Adrenal gland (tissue), 12 donors: Measurements from ENCODE around the gene NR2F1-AS1. TPM values are rescaled to one million over a fixed set of nuclear protein-coding genes. Genes with fewer than 3 reads are reported as not detected.
"Not testable (repeated sequence)": the region's sequence is repeated elsewhere in the genome, so short reads cannot be mapped to it uniquely, and the experiment has no call there.

Experiments used
- DNase-seq, 7 donors: peaks; one replicate each; pipeline ENCODE4 v3.0.0-alpha.2; 2019 to 2020
- H3K27ac ChIP-seq, 5 donors: fragments of 200-600 bp; sonication (generic) in 4 of 5; 1 replicate in 3 of 5; 2 replicates in 2 of 5; pipeline versions ENCODE4 v1.5.1 to v1.8.0; 2016 to 2020; ENCODE audit warnings: mild to moderate bottlenecking in 1 of 5
- H3K27me3 ChIP-seq: fragments of 200-600 bp; 2 replicates; pipeline ENCODE4 v1.8.0; 2021
- H3K36me3 ChIP-seq, 2 donors: fragments of 200-600 bp; replicated peaks in 1 of 2; 1 replicate in 1 of 2; 2 replicates in 1 of 2; pipeline versions ENCODE4 v1.5.1 to v1.8.0; 2018 to 2022
- H3K4me1 ChIP-seq, 2 donors: fragments of 200-600 bp; replicated peaks in 1 of 2; 1 replicate in 1 of 2; 2 replicates in 1 of 2; pipeline versions ENCODE4 v1.5.1 to v1.8.0; 2018 to 2021
- H3K4me3 ChIP-seq, 4 donors: fragments of 200-600 bp; sonication (generic) in 3 of 4; one replicate each; pipeline ENCODE4 v1.5.1; 2016 to 2018
- H3K9me3 ChIP-seq, 3 donors: fragments of 200-600 bp; sonication (generic) in 1 of 3; replicated peaks in 1 of 3; 1 replicate in 2 of 3; 2 replicates in 1 of 3; pipeline versions ENCODE4 v1.5.1 to v1.8.0; 2016 to 2021
- POLR2A ChIP-seq, 2 donors: fragments of 450-650 bp; IDR thresholded peaks; one replicate each; pipeline ENCODE4 v1.6.1; 2017; ENCODE audit warnings: antibody characterized with exemption in 2 of 2, mild to moderate bottlenecking in 2 of 2, moderate library complexity in 1 of 2
- WGBS, 4 donors: extraction: QIAGEN DNeasy Blood & Tissue Kit in 2 of 4; methylation state at CpG; one replicate each; pipeline versions ENCODE4 v1.1.5 to v1.1.7; 2013 to 2017; 5-methylcytosine and 5-hydroxymethylcytosine counted together
- intact Hi-C, 2 donors: fragments of 100-400 bp; cut with DNase I; formaldehyde crosslinking; loops; one replicate each; pipeline versions ENCODE4 v1.14.1 to v1.15.0; 2022 to 2023
- polyA plus RNA-seq, 3 donors: library from polyadenylated mRNA; stranded (reverse); fragments of 200-250 nt in 2 of 3; fragments of 350-450 nt in 1 of 3; fragmentation: Illumina TruSeq in 1 of 3; extraction: RNeasy Lipid Tissue Mini Kit (QIAGEN cat#74804) in 1 of 3; gene quantifications; one replicate each; pipeline ENCODE4 v1.2.3, GENCODE V29; 2013 to 2014
- total RNA-seq, 9 donors: library from RNA; depleted of rRNA in 4 of 9; stranded (reverse); fragments of >200 nt in 4 of 9; fragments of 120-200 nt in 1 of 9; fragmentation: NEBNext Ultra II Directional in 1 of 9; extraction: Animal tissue kit (Norgen Biotek cat#: 25700) in 1 of 9; gene quantifications; one replicate each; pipeline versions ENCODE4 v1.1.0 to v1.2.4, GENCODE V29; 2013 to 2023
- TF ChIP-seq, protein P1 (sequence below), 6 experiments: fragments of 450-650 bp in 4 of 6; fragments of 200-600 bp in 2 of 6; sonication (generic) in 1 of 6; IDR thresholded peaks; 1 replicate in 5 of 6; 2 replicates in 1 of 6; pipeline versions ENCODE4 v1.5.1 to v1.8.0; 2016 to 2021; ENCODE audit warnings: antibody characterized with exemption in 6 of 6, mild to moderate bottlenecking in 2 of 6, moderate library complexity in 1 of 6
- donor health status: healthy with polysubstance abuse.
- donor health status: Bipolar disorder and iron deficiency.
- donor health status: DM: yes; HTN: yes; CAD: no.
- donor health status: DM: no; HTN: no; CAD: no.
- donor health status: DM: no; HTN: no; CAD: no.
- donor health status: DM: yes; HTN: yes; CAD: no.

Gene NR2F1-AS1
- total and polyA plus RNA-seq, 12 donors: 13.2 to 107 (median 29.1) TPM

DNA sequence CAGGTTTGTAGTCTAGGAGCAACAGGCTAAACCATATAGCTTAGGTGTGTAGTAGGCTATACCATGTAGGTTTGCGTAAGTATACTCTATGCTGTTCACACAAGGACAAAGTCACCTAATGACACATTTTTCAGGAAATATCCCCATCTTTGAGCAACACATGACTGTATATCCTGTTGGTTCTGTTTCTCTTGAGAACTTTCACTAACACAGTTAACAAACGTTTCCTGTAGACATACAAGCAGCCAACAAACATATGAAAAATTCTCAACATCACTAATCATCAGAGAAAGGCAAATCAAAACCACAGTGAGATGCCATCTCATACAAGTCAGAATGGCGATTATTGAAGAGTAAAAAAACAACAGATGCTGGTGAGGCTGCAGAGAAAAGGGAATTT is 68.2 kb downstream of the NR2F1-AS1 start:
- no peak overlapping the region for H3K27ac ChIP-seq
- peaks cover 6 to 12% of the 10 kb centered on the region in 2 donors for H3K4me1 ChIP-seq
- intact Hi-C loops: loop anchor here in 1 of 2 donors (5.0 kb wide), 1 partner anchor 65 kb away; no protein-coding TSS in a partner anchor
- H3K27me3 ChIP-seq: no peaks in the 10 kb centered on the region
- no peak overlapping the region for H3K4me3 ChIP-seq
- no peaks in the 10 kb centered on the region for H3K36me3 ChIP-seq
- TF ChIP-seq, protein P1, sequence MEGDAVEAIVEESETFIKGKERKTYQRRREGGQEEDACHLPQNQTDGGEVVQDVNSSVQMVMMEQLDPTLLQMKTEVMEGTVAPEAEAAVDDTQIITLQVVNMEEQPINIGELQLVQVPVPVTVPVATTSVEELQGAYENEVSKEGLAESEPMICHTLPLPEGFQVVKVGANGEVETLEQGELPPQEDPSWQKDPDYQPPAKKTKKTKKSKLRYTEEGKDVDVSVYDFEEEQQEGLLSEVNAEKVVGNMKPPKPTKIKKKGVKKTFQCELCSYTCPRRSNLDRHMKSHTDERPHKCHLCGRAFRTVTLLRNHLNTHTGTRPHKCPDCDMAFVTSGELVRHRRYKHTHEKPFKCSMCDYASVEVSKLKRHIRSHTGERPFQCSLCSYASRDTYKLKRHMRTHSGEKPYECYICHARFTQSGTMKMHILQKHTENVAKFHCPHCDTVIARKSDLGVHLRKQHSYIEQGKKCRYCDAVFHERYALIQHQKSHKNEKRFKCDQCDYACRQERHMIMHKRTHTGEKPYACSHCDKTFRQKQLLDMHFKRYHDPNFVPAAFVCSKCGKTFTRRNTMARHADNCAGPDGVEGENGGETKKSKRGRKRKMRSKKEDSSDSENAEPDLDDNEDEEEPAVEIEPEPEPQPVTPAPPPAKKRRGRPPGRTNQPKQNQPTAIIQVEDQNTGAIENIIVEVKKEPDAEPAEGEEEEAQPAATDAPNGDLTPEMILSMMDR (IDR thresholded peaks at IDR 0.05): no peak
- TF ChIP-seq POLR2A (IDR thresholded peaks at IDR 0.05): no peak
- H3K9me3 ChIP-seq: no peaks in the 10 kb centered on the region
- 76 to 82% (median 79%) methylated on average over 3 of the region's 3 CpGs for WGBS, 4 donors
- no peak for DNase-seq

DNA sequence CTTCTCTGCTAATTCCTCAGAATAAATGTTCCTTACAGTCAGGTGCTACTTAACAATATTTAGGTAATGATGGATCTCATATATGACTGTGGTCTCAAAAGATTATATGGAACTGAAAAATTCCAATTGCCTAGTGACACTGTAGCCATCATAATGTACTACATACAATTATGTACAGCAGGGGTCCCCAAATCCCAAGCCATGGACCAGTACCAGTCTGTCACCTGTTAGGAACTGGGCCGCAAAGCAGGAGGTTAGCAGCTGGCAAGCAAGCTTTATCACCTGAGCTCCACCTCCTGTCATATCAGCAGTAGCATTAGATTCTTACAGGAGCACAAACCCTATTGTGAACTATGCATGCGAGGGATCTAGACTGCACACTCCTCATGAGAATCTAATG is 69.6 kb downstream of the NR2F1-AS1 start:
- DNase-seq: no peak
- H3K27ac ChIP-seq: no peak overlapping the region
- no peaks in the 10 kb centered on the region for H3K9me3 ChIP-seq
- TF ChIP-seq, protein P1 (IDR thresholded peaks at IDR 0.05): no peak
- no peak for TF ChIP-seq POLR2A (IDR thresholded peaks at IDR 0.05)
- no peak overlapping the region for H3K4me3 ChIP-seq
- H3K27me3 ChIP-seq: no peaks in the 10 kb centered on the region
- H3K36me3 ChIP-seq: no peaks in the 10 kb centered on the region
- 97 to 100% (median 99%) methylated on average over 1 to 2 of the region's 2 CpGs for WGBS, 4 donors
- no peaks in the 10 kb centered on the region for H3K4me1 ChIP-seq
- intact Hi-C loops: loop anchor here in 1 of 2 donors (5.0 kb wide), 1 partner anchor 66 kb away; no protein-coding TSS in a partner anchor

DNA sequence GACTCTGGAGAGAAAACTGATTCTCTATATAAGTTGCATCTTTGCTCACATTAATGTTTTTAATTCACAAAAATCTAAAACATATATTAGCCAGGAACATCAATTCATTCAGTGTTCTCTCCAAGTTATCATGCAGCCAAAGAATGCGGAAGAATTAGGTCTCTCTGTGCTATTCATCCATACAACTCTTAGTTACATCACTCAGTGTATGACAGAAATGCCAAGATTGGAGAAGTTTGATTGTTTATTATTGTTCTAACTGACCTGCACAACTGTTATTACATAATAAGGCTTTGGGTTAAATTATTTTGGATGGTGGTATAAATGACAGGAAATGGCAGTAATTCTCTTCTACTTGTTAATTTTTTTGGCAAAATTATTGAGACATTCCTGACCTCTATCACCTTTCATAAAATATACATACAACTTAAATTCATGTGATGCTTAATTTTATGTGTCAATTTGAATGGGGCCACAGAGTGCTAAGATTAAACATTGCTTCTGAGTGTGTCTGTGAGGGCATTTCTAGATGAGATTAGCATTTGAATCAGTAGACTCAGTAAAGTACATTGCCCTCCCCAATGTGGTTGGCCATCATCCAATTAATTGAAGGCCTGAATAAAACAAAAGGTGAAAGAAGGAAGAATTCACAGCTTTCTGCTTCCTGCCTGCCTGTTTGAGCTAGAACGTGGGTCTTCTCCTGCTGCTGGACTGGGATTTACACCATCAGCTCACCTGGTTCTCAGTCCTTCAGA is 70.2 kb downstream of the NR2F1-AS1 start:
- DNase-seq: no peak
- Histone ChIP-seq H3K36me3 (no peaks in the 10 kb centered on the region), H3K4me3 (no peak overlapping the region), H3K9me3 (no peaks in the 10 kb centered on the region), H3K4me1 (no peaks in the 10 kb centered on the region), H3K27ac (no peak overlapping the region), H3K27me3 (no peaks in the 10 kb centered on the region)
- 62 to 67% (median 63%) methylated on average over 2 of the region's 2 CpGs for WGBS, 4 donors
- intact Hi-C loops: loop anchor here in 1 of 2 donors (5.0 kb wide), 1 partner anchor 66 kb away; no protein-coding TSS in a partner anchor
- TF ChIP-seq, protein P1 (IDR thresholded peaks at IDR 0.05): no peak
- no peak for TF ChIP-seq POLR2A (IDR thresholded peaks at IDR 0.05)

- 96 to 100% (median 98%) methylated on average over 3 of the region's 3 CpGs for WGBS, 4 donors
- H3K27me3 ChIP-seq, DNase-seq: not testable (repeated sequence)
Measured at GRCh38 chr5:93505553-93505952, 75.5 kb downstream of the NR2F1-AS1 start.

More at GRCh38 chr5:93505553-93505952, 75.5 kb downstream of the NR2F1-AS1 start:
- H3K4me1 ChIP-seq, H3K36me3 ChIP-seq, H3K27ac ChIP-seq, H3K9me3 ChIP-seq, intact Hi-C loops, H3K4me3 ChIP-seq: not testable (repeated sequence)
